NCI-H2171 treated with DMSO at 0.1 percent for 48 hours (cell line): ENCODE results near the gene PPARA.

Experiments
- DNase-seq: peaks from one replicate; lab custom pipeline; 2025; lab: John Stamatoyannopoulos, UW

Gene PPARA

DNA sequence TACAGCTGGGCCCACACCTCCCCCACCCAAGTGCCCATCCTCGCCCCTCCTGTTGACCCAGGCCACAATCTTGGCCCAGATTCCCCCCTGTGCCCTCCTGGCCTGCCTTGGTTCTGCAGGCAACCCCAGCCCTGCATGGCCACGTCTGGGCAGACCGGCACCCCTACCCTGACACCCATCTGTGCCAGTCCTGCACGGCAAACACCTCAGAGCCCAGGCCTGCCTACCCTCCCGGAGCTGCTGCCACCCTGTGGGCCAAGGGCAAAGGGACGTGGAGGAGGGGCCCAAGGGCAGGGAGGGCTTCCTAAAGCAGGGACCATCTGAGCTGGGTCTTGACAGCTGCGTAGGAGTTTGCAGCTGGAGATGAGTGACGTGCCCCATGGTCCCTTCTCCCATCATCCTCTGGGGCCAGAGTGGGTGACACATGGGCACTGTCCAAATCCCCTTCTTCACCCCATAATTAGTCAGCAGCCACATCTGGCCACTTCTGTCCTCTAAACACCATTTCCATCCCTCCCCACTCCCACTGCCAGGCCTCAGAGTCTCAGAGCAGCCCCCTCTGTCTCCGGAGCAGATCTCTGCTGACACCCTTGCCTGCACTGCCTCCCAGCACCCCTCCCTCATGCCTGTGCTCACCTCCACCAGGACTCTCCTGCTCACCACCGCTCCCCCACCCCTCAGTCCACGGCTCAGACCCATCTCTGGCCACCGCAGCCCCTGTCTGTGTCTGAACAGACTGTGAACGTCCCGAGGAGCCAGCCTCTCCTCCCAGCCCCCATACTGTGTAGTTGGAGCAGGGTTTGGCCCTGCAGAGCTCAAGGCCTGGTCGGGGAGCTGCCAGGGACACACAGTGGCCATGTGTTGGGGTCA, 35.6 kb upstream of the PPARA start:
- peak; percentile 11 for DNase-seq

DNA sequence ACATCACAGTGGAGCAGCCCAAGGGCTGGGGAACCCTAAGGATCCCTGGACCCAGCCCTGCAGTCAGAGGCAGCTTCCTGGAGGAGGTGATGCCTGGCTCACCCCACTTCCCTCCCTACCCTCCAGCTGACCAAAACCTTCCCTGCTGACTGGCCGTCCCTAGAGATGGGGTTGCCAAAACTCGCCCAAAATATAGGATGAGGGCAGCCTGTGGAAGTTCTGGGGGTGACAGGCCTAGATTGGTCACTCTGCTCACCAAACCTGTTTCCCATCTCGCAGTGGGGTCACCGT, 35.0 kb upstream of the PPARA start:
- DNase-seq = no peak

GRCh38 chr22:46115755-46116490, 34.4 kb upstream of the PPARA start:
- no peak for DNase-seq

DNA sequence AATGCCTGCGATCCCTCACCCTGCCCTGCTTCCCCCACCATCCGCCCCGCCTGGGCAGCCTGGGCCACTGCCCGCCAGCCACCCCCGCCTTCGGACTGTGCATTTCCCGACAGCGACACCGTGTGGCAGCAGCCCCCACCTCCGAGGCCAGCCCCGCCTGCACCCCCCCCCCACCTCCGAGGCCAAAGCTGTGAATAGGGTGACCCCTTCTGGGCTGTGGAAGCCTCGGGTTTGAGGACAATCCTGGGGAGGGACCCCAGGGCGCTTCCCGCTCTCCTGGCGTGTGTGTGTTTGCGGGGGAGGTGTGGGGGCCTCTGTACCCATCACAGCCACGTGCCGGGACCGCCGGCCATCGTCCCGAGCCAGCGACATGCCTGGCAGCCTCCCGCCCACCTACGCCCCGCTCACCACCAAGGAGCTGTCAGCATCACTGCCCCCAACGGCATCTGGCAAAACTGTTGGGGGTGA, 33.8 kb upstream of the PPARA start:
- peak; percentile 61 for DNase-seq

DNA sequence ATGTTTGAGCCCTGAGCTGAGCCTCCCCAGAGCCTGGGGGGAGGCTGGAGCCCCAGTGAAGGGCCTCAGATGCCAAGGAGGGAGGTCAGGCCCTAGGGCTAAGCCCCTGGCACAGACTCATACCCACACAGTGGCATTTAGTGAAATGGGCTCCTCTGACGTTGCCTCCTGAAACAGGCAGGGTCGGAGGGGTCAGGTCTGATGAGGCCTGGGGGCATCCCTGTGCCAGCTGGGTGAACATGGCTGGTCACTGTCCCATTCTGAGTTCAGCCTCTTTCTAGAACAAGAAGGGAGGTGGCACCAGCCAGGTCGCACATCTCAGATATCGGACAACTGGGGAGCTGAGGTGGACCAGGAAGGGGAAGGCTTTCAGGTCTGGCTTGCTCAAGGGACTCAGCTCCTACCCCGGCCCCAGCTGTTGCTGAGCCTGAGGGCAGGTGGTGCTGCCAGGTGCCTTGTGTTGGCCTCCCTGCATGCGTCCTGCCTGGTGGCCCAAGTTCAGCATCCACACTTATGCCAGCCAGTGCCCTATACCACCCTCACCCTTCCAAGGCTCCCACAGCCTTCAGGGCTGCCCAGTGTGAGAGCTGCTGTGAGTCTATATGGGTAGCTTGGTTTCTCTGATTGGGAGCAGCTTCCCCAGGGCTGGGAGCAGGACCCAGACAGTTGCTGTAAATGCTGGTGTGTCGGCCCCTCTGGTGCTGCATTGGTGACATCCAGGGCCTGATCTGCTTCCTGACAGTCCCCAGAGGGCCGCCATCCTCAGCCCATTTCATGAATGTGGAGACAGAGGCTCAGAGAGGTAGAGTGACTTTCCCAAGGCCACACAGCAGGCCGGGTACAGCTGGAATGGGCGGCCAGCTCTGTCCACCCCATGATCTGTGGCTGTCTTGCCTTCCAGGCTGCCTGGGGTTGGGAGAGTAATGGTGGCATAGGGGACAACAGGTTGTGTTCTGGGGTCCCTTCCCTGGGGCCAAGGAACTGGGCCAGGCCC, 32.8 kb upstream of the PPARA start:
- no peak for DNase-seq

- DNase-seq = no peak
Measured at GRCh38 chr22:46119093-46119728, 31.1 kb upstream of the PPARA start.

DNA sequence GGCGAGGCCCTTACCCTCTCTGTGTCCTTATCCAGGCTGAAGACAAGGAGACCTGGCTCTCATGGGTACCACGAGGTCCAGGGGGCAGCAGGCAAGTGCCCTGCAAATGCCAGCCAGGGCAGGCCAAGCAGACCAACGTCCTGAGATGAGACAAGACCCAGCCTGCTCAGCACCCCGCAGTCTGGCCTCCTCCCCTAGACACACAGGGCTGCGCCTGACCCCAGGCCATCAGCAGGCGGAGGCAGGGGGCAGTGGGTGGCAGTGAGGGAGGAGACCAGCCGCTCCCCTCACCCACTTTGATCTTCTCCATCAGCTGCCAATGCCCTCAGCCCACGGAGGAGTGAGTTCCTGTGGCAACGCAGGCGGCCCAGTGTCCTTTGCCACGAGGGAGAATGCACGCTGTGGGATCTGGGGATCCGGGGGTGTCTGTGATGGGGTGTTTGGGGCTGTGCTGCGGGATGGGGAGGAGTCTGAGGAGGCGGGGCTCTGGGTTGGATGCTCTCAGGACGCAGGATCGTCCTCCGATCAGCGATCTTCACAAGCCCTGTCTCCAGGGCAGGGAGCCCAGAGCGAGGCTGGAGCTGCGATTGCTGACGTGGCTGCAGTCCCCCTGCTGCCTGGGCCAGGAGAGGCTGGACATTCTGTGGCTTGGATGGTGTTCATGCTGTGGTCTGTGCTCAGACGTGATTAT, 30.5 kb upstream of the PPARA start:
- DNase-seq = no peak

GRCh38 chr22:46120420-46120737, 29.9 kb upstream of the PPARA start:
- DNase-seq = no peak

DNA sequence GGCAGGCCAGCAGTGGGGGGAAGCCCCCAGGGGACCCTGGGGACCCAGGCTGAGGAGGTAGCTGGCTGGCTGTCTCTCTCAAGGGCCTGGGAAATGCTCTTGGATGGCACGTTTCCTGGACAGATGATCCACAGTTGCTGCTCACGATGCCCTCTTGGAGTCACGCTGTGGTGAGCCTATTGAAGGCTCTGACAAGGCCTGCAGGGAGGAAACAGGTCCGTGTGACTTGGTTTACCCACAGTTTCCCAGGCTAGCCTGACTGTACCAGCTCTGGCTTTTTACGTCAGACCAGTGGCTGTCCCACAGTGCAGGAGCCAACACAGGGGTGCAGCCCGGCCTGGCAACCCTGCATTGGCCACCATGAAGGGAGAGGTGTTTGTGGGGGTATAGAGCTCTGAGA, 29.2 kb upstream of the PPARA start:
- no peak for DNase-seq

- DNase-seq = no peak
Measured at GRCh38 chr22:46121523-46122287, 28.6 kb upstream of the PPARA start.

DNA sequence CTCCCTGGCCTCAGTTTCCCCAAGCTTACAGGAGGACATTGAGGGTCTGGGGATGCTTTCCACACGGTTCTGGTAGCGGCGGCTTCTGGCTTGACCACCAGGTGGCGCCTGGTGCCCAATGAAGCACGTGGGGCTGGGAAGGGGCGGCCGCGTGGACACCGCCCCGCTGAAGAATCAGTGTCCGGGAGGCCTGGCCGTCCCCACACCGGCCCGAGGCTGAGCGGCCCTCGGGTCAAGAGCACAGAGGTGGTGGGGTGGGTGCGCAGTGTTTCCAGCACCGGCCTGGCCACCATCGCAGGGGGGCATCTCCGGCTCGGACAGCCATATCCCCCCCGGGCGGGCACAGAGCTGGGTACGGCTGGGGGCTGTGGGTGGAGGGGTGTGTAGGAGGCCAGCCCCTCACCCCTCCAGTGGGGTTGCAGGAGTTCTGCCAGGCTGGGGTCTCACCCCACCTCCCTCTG, 27.8 kb upstream of the PPARA start:
- peak; percentile 39 for DNase-seq

DNA sequence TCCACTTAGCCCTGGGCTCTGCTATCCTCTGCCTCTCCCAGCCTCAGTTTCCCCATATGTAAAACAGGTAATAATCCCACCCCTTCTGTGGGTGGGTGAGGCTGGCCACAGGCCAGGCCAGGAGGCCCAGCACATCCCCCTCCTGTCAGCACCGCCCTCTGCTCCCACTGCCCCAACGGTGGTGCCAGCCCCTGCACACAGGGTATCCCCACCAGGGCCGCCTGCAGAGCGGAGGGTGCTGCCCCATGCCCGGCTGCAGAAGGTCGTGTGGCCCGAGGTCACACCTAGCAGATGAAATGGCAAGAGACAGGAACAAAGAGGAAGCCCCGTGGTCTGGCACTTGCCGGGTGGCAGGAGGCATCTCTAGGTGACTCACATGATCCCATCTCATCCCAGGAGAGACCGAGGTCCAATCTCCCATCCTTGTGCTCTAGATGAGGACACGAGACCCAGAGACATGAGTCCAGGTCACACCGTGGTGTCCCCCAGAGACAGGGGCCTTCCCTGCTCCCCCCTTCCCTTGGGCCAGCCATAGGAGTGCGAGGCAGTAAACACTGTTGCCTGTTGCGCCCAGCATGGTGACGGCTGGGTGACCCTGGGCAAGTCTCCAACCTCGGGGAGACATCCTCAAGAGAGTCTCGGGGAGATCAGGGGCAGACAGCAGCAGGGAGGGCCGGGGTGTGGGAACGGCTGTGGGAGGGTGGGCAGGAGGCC, 27.2 kb upstream of the PPARA start:
- no peak for DNase-seq

- DNase-seq = no peak
Measured at GRCh38 chr22:46123694-46124382, 26.5 kb upstream of the PPARA start.

GRCh38 chr22:46124383-46125144, 25.8 kb upstream of the PPARA start:
- no peak for DNase-seq

- no peak for DNase-seq
Measured at GRCh38 chr22:46125311-46125710, 25.0 kb upstream of the PPARA start.

GRCh38 chr22:46125816-46126765, 24.2 kb upstream of the PPARA start:
- no peak for DNase-seq

DNA sequence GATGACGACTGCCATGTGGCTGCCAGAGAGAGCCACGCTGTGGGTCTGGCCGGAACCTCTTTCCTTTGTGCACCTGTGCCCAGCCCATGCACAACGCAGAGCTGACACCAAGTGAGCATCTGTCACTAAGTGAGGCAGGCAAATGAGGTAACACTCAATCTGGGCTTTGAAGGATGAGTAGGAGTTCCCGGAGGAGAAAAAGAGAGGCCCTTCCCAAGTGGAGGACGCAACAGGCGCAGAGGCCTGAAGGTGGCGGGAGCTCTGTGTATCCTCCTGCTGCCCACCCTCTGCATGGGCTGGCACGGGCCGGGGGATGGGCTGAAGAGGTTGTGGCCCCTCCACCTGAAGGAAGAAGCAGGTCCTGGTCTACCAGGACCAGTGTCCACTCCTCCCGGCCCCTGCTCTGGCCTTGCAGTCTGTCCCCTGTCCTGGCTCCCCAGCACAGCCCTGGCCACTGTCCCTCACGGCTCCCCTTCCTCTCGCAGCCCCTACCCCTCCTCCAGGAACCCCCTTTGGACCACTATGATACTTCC, 23.4 kb upstream of the PPARA start:
- DNase-seq = no peak
